HG03378 (cell line): ENCODE results near the gene KLRB1.
"Not testable (repeated sequence)": the region's sequence is repeated elsewhere in the genome, so short reads cannot be mapped to it uniquely, and the experiment has no call there.

Source experiments
- ATAC-seq: cut with Tn5 transposase; IDR thresholded peaks from one replicate; pipeline ENCODE4 v1.9.1; 2021; ENCODE audit warnings: mild to moderate bottlenecking, moderate library complexity; ENCODE audit not compliant: unreplicated experiment

KLRB1 gene

DNA sequence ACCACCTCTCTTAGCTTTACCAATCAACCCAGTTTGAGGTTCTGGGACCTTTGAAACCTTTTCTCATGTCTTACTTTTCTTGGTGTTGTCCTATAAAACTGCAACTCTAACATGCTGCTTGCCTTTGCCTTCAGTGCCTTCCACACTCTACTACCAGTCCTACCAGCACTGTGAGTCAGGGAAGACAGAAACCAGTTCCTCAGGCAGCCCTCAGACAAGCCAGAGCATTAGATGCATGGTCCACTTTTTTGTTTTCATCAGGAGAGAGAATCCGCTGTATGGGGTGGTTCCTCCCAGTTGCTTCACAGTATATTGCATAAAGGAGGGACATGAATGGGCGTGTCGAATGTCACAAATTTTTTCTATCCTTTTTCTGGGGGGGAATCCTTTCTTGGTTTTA lies 17.3 kb upstream of the KLRB1 start:
- ATAC-seq = no peak

DNA sequence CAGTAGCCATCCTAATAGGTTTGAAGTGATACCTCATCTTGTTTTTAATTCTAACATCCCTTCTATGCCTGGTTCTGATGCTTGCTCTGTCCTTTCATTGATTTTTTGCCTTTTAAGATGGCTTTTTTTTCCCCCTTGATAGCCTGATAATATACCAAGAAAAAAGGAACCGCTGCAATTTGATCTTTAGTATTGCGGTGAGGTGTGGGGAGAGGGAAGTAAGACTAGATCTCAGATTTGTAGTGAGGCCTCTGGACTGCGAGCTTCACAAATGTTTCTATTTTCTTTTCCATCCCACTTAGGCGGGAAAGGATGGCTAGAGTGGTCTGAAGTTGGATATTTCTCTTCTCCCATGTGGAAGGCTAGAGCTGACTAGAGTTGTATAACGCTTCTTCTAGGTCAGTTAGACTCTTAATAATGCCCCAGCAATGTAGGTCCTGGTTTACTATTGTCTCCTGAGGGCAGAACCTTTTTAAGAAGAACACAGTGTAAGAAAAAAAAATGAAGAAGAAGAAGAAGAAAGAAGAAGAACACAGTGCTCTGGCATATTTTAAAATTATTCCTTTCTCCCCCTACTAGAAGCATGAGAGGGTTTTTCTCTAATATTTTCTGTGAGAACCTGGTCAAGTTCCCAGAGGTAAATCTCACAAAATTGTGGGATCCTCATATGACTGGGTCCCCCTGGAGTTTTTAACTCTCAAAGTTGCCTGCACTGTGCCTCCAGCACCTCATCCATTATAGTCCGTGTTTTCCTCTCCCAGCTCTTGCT lies 11.9 kb upstream of the KLRB1 start:
- no peak for ATAC-seq

DNA sequence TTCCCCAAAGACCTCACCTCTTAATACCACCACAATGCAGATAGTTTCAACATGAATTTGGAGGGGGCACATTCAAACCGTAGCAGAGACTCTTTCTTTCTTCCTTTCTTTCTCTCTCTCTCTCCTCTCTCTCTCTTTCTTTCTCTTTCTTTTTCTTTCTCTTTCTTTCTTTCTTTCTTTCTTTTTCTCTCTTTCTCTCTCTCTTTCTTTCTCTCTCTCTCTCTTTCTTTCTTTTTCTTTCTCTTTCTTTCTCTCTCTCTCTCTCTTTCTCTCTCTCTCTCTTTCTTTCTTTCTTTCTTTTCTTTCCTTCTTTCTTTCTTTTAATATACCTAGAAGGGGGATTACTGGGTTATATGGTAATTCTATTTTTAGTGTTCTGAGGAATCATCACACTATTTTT lies 11.2 kb upstream of the KLRB1 start:
- not testable (repeated sequence) for ATAC-seq

DNA sequence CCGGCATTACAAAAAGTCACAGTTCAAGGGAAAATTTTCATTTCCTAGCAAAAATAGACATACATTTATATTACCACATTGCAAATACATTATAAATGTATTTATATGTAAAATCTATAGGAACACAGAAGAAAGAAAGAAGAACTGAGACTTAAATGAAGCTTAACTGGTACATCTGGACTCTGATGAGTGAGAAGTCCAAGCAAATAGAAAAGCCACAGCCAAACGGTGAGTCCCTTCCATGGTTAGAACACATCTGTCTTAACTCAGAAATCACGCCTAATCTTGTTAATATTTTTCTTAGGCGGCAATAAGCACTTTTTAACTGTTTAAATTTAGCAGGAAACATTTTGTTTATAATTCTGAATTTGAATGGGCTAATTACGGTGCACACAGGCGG lies 9.4 kb upstream of the KLRB1 start:
- ATAC-seq = no peak

DNA sequence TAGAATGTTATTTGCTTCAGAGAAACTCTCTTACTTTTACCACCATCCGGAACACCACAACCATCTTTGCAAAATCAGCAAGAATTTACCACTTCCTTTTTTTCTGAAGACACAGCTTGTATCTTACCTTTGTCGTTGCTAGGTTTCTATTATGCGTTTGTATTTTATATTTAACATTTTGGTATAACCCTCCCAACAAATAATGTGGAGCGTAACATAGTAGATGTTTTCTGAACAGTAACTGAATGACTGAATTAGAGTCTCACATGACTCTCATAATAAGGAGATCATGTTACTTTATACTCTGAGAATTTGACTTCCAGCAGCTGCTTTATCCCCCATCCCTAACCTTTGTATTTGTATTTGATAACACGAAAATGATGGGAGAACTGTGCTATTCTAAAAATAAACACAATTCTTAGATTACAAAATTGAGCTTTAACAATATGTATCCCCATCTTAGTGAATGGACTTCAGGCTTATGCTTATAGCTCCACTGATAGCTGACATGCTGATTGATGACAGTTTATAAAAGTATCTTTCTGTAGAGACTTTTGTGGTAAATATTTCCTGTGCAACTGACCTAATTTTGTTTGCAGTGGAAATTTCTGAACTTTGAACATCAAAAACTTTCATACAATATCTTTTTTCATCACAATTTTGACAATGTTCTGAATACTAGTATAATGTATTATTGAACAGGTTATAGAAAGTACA lies 7.9 kb upstream of the KLRB1 start:
- ATAC-seq = peak; percentile 65

DNA sequence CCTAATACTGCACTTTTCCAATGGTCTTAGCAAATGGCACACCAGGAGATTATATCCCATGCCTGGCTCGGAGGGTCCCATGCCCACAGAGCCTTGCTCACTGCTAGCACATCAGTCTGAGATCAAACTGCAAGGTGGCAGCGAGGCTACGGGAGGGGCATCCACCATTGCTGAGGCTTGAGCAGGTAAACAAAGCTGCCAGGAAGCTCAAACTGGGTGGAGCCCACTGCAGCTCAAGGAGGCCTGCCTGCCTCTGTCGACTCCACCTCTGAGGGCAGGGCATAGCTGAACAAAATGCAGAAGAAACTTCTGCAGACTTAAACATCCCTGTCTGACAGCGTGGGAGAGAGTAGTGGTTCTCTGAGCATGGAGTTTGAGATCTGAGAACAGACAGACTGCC lies 2.9 kb upstream of the KLRB1 start:
- ATAC-seq = not testable (repeated sequence)

DNA sequence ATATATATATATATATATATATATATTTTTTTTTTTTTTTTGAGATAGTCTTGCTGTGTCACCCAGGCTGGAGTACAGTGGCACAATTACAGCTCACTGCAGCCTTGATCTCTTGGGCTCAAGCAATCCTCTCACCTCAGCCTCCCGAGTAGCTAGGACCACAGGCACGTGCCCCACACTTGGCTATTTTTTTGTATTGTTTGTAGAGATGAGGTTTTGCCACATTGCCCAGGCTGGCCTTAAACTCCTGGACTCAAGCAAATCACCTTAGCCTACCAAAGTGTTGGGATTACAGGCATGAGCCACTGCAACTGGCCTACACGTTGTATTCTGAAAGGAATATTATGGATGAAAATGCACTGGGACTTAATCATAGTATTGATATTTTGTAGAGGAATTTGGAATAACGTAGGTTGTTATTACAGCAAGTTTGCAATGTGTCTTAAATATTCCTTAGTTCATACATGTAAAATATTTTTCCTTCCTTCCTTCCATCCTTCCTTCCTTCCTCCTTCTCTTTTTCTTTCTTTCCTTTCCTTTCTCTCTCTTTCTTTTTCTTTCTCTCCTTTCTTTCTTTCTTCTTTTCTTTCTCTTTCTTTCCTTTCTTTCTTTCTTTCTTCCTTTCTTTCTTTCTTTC lies 862 bp downstream of the KLRB1 start:
- no peak for ATAC-seq

DNA sequence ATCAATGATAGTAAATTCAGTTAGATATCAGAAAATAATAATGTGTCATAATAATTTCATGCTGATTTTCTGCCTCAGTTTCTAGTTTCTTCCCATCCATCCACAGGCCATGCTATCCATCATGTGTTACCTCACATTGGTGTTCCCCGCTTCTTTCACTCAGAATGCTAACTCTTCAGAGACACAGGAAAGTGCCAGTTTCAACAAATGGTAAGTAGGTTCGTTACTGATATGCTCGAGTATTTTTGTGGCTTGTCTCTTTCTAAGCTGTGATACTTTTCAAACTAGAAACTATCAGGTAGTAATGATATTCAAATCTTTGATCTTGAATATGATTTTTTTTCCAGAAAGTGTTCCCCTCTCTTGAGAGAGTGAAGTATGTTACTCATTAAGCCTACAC lies 1.5 kb downstream of the KLRB1 start:
- no peak for ATAC-seq

DNA sequence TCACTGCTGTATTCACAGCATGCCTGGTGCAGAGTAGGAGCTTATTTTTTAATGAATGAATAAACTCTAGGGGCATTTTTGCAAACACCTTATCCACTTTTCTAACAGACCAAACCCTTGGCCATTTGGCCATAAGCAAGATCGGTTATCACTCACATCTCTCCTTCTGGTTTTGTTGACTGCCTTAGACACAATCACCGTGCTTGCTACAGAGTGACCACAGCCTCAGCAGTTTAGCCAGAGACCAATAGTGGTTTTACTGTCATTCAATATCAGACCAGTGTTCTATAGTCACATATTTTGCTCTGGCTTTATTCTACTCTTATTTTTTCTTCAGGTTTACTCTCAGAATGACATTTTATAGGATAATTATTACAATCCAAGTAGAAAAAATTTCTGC lies 2.2 kb downstream of the KLRB1 start:
- no peak for ATAC-seq

DNA sequence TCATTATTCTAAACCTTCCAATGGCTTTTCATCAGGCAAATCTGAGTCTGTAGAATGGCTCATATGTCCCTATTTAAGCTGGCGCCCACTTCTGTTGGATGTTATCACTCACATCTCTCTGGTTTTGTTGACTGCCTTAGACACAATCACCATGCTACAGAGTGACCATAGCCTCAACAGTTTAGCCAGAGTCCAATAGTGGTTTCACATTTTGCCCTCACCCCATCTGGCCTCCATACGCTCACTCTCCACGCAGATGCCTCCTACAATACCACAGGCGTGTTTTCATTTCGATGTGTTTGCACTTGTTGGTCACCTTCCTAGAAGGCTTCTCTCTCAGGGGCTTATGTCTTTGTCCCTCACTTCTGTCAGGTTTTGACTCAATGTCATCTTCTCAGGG lies 3.4 kb downstream of the KLRB1 start:
- ATAC-seq = no peak

DNA sequence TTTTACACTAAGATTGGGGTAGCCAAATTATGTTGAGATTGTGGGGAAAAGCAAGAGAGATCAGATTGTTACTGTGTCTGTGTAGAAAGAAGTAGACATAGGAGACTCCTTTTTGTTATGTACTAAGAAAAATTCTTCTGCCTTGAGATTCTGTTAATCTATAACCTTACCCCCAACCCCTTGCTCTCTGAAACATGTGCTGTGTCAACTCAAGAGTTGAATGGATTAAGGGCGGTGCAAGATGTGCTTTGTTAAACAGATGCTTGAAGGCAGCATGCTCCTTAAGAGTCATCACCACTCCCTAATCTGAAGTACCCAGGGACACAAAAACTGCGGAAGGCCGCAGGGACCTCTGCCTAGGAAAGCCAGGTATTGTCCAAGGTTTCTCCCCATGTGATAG lies 7.3 kb downstream of the KLRB1 start:
- not testable (repeated sequence) for ATAC-seq

DNA sequence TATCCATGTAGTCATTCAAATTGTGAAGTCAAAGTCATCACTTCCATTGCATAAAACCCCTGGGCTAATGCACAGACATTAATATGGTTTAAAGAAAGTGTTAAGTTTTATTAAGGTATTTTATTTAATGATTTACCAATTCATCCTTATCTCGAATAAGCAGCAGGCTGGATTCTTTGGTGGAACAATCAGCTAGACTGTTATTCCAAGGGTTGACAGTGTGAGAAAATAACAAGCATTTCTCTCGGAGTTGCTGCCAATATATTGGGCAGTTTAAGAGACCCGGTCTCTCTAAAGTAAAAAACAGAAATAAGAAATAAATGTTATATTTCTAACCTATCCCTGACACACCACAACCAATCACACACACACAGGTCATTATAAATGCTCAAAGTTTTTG lies 9.4 kb downstream of the KLRB1 start:
- ATAC-seq = no peak

DNA sequence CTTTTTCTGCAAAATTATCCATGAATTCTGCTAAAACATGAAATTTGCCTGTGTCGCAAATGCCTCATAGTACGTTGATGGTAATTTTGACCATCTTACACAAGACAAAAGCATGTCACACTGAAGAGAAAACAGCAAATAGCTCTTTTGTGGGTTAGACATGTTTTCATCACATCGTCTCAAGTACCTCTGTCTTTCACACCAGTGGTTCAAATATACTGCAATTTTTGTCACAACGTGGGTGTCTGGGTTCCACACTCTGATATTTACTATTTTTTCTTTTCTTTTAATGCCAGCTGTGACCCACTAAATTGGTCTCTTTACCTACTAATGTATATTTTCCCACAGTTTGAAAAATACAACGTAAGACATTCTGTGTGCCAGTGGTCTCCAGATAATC lies 10.4 kb downstream of the KLRB1 start:
- ATAC-seq = no peak

DNA sequence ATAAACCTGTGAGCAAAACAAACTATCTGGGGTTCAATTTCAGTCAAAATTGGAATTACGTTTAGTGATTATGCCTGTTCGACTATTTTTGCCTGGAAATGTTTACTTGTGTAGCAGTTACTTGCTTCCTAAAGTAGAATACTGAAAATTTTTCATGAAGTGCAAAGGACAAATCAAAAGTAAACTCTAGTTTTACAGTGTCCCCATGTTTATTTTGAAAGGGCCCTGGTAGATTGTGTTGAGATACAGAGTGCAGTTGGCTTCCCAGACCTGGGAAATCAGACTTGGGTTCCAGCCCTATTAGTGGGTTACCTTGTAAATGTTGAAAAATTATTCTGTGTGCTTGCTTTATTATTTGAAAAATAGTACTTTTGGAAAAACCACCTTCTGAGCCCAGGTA lies 17.3 kb downstream of the KLRB1 start:
- no peak for ATAC-seq

DNA sequence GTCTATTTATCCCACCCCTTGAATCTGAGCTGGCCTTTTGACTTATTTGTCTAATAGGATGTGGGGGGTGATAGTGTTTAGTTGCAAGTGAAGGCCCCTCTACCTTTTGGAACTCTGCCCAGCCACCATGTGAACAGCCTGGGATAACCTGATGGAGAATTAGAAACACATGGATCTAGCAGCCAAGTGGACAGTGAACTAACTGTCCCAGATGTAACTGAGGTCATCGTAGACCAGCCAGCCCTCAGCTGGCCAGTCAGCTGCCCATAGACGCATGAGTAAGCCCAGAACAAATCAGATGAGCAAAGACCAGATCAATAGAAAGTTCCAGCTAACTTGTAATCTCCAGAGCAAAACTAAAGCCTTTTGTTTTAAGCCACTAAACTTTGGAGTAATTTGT lies 19.0 kb downstream of the KLRB1 start:
- ATAC-seq = no peak

DNA sequence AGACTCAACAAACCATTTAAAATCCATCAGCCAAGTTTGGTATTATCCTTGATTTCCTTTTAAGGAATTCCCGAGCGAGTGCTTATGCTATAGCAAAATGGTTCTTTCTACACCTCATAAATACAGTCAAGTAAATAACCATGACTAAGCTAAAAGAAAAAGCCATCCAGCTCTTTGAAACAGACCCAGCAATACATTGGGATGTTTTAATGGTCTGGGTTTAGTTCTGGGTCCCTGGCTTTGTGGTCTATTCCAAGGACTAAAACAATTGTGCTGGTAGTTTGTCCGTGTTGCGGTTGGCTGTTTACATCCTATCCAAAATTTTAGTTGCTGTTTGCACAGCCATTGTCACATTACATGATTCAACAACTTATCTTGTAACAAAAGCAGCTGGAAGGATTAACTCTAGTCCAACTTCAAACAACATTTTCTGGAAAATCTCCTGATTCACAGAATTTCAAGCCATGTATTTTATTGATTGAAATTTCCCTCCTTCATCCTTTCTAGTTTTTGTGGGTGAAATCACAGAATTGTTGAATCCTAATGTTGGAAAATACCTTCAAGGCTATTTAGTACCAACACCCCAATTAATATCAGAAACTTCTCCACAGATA lies 19.6 kb downstream of the KLRB1 start:
- no peak for ATAC-seq

DNA sequence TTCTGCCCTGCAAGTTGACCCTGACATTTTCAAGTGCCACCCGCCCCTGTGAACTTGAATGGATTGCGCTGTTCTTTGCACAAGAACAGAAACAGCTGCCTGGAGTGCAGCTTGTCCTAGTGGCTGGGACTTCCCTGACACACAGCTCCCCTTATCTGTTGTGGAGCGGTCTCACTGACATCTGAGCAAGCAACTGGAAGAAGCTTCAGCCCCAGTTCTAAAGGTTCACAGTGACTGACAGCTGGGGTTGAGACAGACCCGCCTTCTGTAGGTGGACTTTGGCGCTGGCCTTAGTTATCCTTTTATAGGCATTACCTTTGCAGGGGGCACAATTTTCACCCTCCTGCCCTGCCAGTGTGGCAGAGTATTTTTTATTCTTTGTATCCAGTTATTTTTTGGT lies 30.0 kb downstream of the KLRB1 start:
- ATAC-seq = not testable (repeated sequence)

DNA sequence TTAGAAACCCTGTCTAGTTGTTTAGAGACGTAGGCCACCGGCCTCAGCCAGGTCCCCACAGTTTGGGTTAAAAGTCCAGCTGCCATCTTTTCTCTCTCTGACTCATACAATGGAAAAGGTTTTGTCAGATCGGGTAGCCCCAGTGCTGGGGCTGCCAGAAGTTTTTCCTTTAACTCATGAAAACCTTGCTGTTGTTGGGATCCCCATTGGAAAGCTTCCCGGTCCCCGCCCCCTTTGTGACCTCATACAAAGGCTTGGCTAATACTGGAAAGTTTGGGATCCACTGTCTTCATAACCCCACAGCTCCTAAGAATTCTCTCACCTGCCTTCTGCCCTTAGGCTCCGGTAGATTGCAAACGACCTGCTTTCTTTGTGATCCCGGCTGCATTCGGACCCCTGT lies 40.6 kb downstream of the KLRB1 start:
- not testable (repeated sequence) for ATAC-seq

DNA sequence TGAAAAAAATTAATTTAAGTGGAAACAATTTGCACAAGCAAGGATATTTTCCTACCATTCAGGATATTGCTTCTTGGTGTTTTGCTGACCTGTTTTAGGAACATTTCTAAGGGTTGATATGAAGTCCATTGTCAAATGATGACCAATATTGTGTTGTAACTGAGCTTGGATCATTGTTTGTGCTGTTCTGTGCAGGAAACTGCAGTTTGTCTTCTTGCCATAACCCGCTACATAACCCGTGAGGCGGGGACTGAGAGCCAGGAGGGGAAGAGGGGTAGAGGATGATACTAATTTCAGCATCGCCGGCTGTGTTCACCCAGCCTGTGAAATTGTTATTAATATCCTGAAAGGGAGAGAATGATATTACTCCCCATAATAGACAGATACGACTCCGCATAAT lies 41.6 kb downstream of the KLRB1 start:
- not testable (repeated sequence) for ATAC-seq

DNA sequence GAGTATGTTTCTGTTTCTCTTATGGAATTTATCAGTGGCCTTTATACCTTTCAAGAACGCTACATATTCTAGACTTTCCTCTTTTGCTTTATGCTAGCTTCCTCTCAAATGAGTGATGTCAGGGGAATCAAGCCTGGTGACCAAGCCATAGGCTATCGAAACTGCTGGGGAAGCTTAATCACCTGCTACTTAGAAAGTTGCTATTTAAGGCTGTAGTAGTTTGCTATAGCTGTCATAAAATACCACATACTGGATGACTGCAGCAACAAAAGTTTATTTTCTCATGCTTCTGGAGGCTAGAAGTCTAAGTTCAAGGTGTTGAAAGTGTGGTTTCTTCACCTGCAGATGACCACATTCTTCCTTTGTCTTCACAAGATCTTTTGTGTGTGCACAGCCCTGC lies 43.3 kb downstream of the KLRB1 start:
- not testable (repeated sequence) for ATAC-seq

DNA sequence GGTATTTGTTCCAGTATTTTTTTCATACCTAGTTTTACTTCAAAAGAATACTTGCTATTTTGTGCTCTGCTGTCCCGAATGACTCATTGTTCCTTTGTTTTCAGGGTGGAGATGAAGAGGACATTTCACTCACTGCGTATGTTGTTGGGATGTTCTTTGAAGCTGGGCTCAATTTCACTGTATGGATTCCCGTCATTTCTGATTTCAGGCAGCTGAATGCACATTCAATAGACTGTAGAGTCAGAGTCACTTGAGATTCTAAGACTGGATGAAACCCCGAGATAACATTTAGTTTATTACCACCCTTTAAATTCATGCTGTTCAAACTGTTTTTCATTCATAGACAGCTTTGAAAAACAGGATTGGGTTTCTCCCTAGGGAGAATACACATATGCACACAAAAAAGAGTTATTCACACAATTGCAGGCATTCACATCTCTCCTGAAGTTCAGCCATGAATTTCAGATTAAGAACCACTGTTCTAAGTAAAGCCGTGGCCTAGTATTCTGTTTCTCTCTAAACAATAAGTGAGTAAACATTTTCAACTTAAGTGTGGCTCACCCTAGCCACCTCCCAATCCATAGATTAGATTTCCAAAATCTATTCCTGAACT lies 44.8 kb downstream of the KLRB1 start:
- not testable (repeated sequence) for ATAC-seq
